H9 (cell line): ENCODE data around the gene GPRC5D. TPM values are rescaled to one million over a fixed set of nuclear protein-coding genes. Genes with fewer than 3 reads are reported as not detected.

ENCODE experiments used
- DNase-seq: peaks from one replicate; pipeline ENCODE4 v3.0.0-alpha.2; 2017
- H2AFZ ChIP-seq: one replicate; pipeline ENCODE4 v1.6.1; 2013; ENCODE audit warnings: mild to moderate bottlenecking, low read length, control low read depth, moderate library complexity
- H2AK5ac ChIP-seq: 2 replicates; pipeline ENCODE4 v1.6.1; 2013; ENCODE audit warnings: low read length, control low read depth, mixed read lengths; ENCODE audit not compliant: insufficient read length
- H2BK120ac ChIP-seq: one replicate; pipeline ENCODE4 v1.6.1; 2013; ENCODE audit warnings: low read depth, mild to moderate bottlenecking, low read length, control low read depth, inconsistent platforms; ENCODE audit not compliant: poor library complexity, severe bottlenecking
- H2BK12ac ChIP-seq: 2 replicates; pipeline ENCODE4 v1.6.1; 2013; ENCODE audit warnings: low read length, control low read depth, mixed read lengths, low read depth; ENCODE audit not compliant: insufficient read length
- H2BK15ac ChIP-seq: 2 replicates; pipeline ENCODE4 v1.6.1; 2013; ENCODE audit warnings: low read depth, low read length, control low read depth
- H2BK20ac ChIP-seq: one replicate; pipeline ENCODE4 v1.6.1; 2013; ENCODE audit warnings: low read depth, mild to moderate bottlenecking, low read length, control low read depth, inconsistent platforms; ENCODE audit not compliant: poor library complexity, severe bottlenecking
- H2BK5ac ChIP-seq: 2 replicates; pipeline ENCODE4 v1.6.1; 2013; ENCODE audit warnings: low read length, control low read depth, mixed read lengths; ENCODE audit not compliant: insufficient read length
- H3K14ac ChIP-seq: 2 replicates; pipeline ENCODE4 v1.6.1; 2013; ENCODE audit warnings: low read length, control low read depth; ENCODE audit not compliant: insufficient read depth
- H3K18ac ChIP-seq: 2 replicates; pipeline ENCODE4 v1.6.1; 2013; ENCODE audit warnings: low read depth, mild to moderate bottlenecking, mixed read lengths, low read length, control low read depth; ENCODE audit not compliant: insufficient read length
- H3K23ac ChIP-seq: 2 replicates; pipeline ENCODE4 v1.6.1; 2013; ENCODE audit warnings: low read length, control low read depth, mixed read lengths, low read depth; ENCODE audit not compliant: insufficient read length
- H3K23me2 ChIP-seq: 2 replicates; pipeline ENCODE4 v1.6.1; 2013; ENCODE audit warnings: low read depth, mild to moderate bottlenecking, mixed read lengths, low read length, control low read depth; ENCODE audit not compliant: insufficient read length, poor library complexity, severe bottlenecking
- H3K27ac ChIP-seq: 2 replicates; pipeline ENCODE4 v1.5.1; 2013; ENCODE audit warnings: low read length, control low read depth, mixed read lengths, low read depth; ENCODE audit not compliant: insufficient read length
- H3K27me3 ChIP-seq: 2 replicates; pipeline ENCODE4 v1.6.1; 2013; ENCODE audit warnings: low read length, control low read depth, inconsistent platforms; ENCODE audit not compliant: insufficient read depth
- H3K4ac ChIP-seq: 2 replicates; pipeline ENCODE4 v1.6.1; 2013; ENCODE audit warnings: low read depth, mild to moderate bottlenecking, control low read depth, inconsistent platforms, low read length, moderate library complexity
- H3K4me1 ChIP-seq: 2 replicates; pipeline ENCODE4 v1.6.1; 2013; ENCODE audit warnings: low read length, control low read depth, inconsistent platforms; ENCODE audit not compliant: insufficient read depth
- H3K4me2 ChIP-seq: 2 replicates; pipeline ENCODE4 v1.6.1; 2013; ENCODE audit warnings: low read length, control low read depth, mixed read lengths; ENCODE audit not compliant: insufficient read length, insufficient read depth
- H3K56ac ChIP-seq: 2 replicates; pipeline ENCODE4 v1.6.1; 2013; ENCODE audit warnings: low read depth, mild to moderate bottlenecking, mixed read lengths, low read length, control low read depth; ENCODE audit not compliant: insufficient read length
- H3K79me1 ChIP-seq: 2 replicates; pipeline ENCODE4 v1.6.1; 2013; ENCODE audit warnings: low read depth, mild to moderate bottlenecking, moderate library complexity, low read length, control low read depth, inconsistent platforms; ENCODE audit not compliant: insufficient read depth, poor library complexity, severe bottlenecking
- H3K79me2 ChIP-seq: 2 replicates; pipeline ENCODE4 v1.6.1; 2013; ENCODE audit warnings: low read length, control low read depth, inconsistent platforms; ENCODE audit not compliant: insufficient read depth
- H3K9ac ChIP-seq: 2 replicates; pipeline ENCODE4 v1.6.1; 2013; ENCODE audit warnings: low read length, control low read depth, mixed read lengths; ENCODE audit not compliant: insufficient read length; ENCODE audit errors: extremely low read depth
- H3K9me3 ChIP-seq: one replicate; pipeline ENCODE4 v1.6.1; 2013; ENCODE audit warnings: low read depth, low read length, inconsistent platforms; ENCODE audit not compliant: control insufficient read depth
- H3T11ph ChIP-seq: one replicate; pipeline ENCODE4 v1.6.1; 2013; ENCODE audit warnings: mild to moderate bottlenecking, low read length, control low read depth, inconsistent platforms
- H4K20me1 ChIP-seq: one replicate; pipeline ENCODE4 v1.6.1; 2013; ENCODE audit not compliant: control insufficient read depth, insufficient read length, insufficient read depth
- H4K5ac ChIP-seq: 2 replicates; pipeline ENCODE4 v1.6.1; 2013; ENCODE audit warnings: low read depth, mild to moderate bottlenecking, mixed read lengths, low read length, control low read depth; ENCODE audit not compliant: insufficient read length
- H4K8ac ChIP-seq: replicated peaks from 2 replicates; pipeline ENCODE4 v1.6.1; 2013; ENCODE audit warnings: low read length, control low read depth, mixed read lengths, low read depth; ENCODE audit not compliant: insufficient read length
- H4K91ac ChIP-seq: 2 replicates; pipeline ENCODE4 v1.6.1; 2013; ENCODE audit warnings: low read depth, mild to moderate bottlenecking, moderate library complexity, mixed read lengths, low read length, control low read depth; ENCODE audit not compliant: insufficient read length
- H3K27ac Mint-ChIP-seq, 3 experiments: 2 replicates in 2 of 3; 3 replicates in 1 of 3; pipeline ENCODE4 v1.8.0; 2020 to 2021; ENCODE audit warnings: mixed read lengths in 3 of 3, mild to moderate bottlenecking in 1 of 3, moderate library complexity in 1 of 3
- H3K27me3 Mint-ChIP-seq: 2 replicates; pipeline ENCODE4 v1.8.0; 2021; ENCODE audit warnings: low read depth, mild to moderate bottlenecking, moderate library complexity, mixed read lengths
- H3K36me3 Mint-ChIP-seq, 3 experiments: 2 replicates in 2 of 3; 3 replicates in 1 of 3; pipeline ENCODE4 v1.8.0; 2020 to 2021; ENCODE audit warnings: low read depth in 3 of 3, mixed read lengths in 3 of 3; ENCODE audit not compliant: insufficient read depth in 1 of 3
- H3K4me1 Mint-ChIP-seq, 2 experiments: 2 replicates each; pipeline ENCODE4 v1.8.0; 2020; ENCODE audit warnings: mixed read lengths in 2 of 2
- H3K4me3 Mint-ChIP-seq, 2 experiments: 2 replicates in 1 of 2; 3 replicates in 1 of 2; pipeline ENCODE4 v1.8.0; 2020 to 2021; ENCODE audit warnings: mild to moderate bottlenecking in 2 of 2, mixed read lengths in 2 of 2, moderate library complexity in 1 of 2
- H3K9me3 Mint-ChIP-seq, 2 experiments: 2 replicates in 1 of 2; 3 replicates in 1 of 2; pipeline ENCODE4 v1.8.0; 2020; ENCODE audit warnings: mild to moderate bottlenecking in 2 of 2, mixed read lengths in 2 of 2, moderate library complexity in 1 of 2
- CTCF ChIP-seq: fragments of 200-600 bp; sonication (generic); conservative IDR thresholded peaks from 3 replicates; pipeline ENCODE4 v1.8.0; 2021; ENCODE audit warnings: antibody characterized with exemption, mild to moderate bottlenecking
- WGBS: extraction: QIAGEN DNeasy Blood & Tissue Kit; methylation state at CpG from one replicate; pipeline ENCODE4 v1.1.7; 2013; ENCODE audit warnings: missing lambda C conversion rate, low lambda C conversion rate, mixed read lengths; ENCODE audit not compliant: insufficient read length; ENCODE audit errors: extremely low coverage; 5-methylcytosine and 5-hydroxymethylcytosine counted together
- long read RNA-seq: library from polyadenylated mRNA; unstranded; transcript quantifications from one replicate; pipeline ENCODE4 v2.0.0, GENCODE V29; 2020
- total RNA-seq: library from RNA; stranded (reverse); gene quantifications from 2 replicates; pipeline ENCODE4 v1.2.1, GENCODE V29; 2021

The GPRC5D gene
- total RNA-seq: not detected in 2 replicates
- long read RNA-seq: 0 reads

- Histone ChIP-seq H3K4me1 (no peaks in the 10 kb centered on the region), H3K79me2 (no peaks in the 10 kb centered on the region), H3T11ph (no peak within 1 kb of the TSS), H3K9ac (no peak within 1 kb of the TSS), H3K27ac (no peak within 1 kb of the TSS), H3K18ac (no peak within 1 kb of the TSS), H3K27me3 (no peaks in the 10 kb centered on the region), H2BK5ac (no peak within 1 kb of the TSS), H3K23ac (no peak within 1 kb of the TSS), H2BK20ac (no peak within 1 kb of the TSS), H3K4me2 (no peak within 1 kb of the TSS), H4K91ac (no peak within 1 kb of the TSS), H3K79me1 (no peaks in the 10 kb centered on the region), H2AK5ac (no peak within 1 kb of the TSS), H2BK15ac (no peak within 1 kb of the TSS), H3K9me3 (no peaks in the 10 kb centered on the region), H3K4ac (no peak within 1 kb of the TSS), H3K14ac (no peak within 1 kb of the TSS), H2BK120ac (no peak within 1 kb of the TSS), H2BK12ac (no peak within 1 kb of the TSS), H3K23me2 (no peaks in the 10 kb centered on the region), H2AFZ (no peak within 1 kb of the TSS), H4K5ac (no peak within 1 kb of the TSS), H4K8ac (no peak within 1 kb of the TSS), H4K20me1 (no peaks in the 10 kb centered on the region), H3K56ac (no peak within 1 kb of the TSS)
- no peak within 1 kb of the TSS for H3K27ac Mint-ChIP-seq
- no CpG with 5 or more reads among the region's 6 CpGs for WGBS
- no peaks in the 10 kb centered on the region for H3K9me3 Mint-ChIP-seq
- no peaks in the 10 kb centered on the region for H3K27me3 Mint-ChIP-seq
- H3K4me1 Mint-ChIP-seq: no peaks in the 10 kb centered on the region
- DNase-seq: no peak
- TF ChIP-seq CTCF: no peak
- H3K4me3 Mint-ChIP-seq: no peak within 1 kb of the TSS
- peaks cover 0 to 10% (median 0%) of the 10 kb centered on the region in 3 experiments; a peak in 2 of 7 replicates for H3K36me3 Mint-ChIP-seq
Observed at GRCh38 chr12:12952036-12952435, at the start of gene GPRC5D. GPRC5D (minus strand) TSS chr12:12952170; CDS start chr12:12950384, 1,786 bp downstream.
